Transverse colon (tissue), 4 donors: ENCODE data around the gene DOCK10. TPM values are rescaled to one million over a fixed set of nuclear protein-coding genes. Genes with fewer than 3 reads are reported as not detected.

Source experiments
- DNase-seq: peaks from one replicate; pipeline ENCODE4 v3.0.0-alpha.2; 2019
- H3K27ac ChIP-seq, 4 donors: fragments of 200-600 bp; sonication (generic); 2 replicates each; pipeline ENCODE4 v1.5.1; 2016 to 2018; ENCODE audit warnings: inconsistent platforms in 4 of 4
- H3K27me3 ChIP-seq: fragments of 200-600 bp; sonication (generic); 2 replicates; pipeline ENCODE4 v1.5.1; 2017; ENCODE audit warnings: inconsistent platforms
- H3K36me3 ChIP-seq, 4 donors: fragments of 200-600 bp; sonication (generic); 2 replicates each; pipeline ENCODE4 v1.5.1; 2017 to 2019; ENCODE audit warnings: inconsistent platforms in 4 of 4
- H3K4me1 ChIP-seq, 4 donors: fragments of 200-600 bp; sonication (generic); 2 replicates each; pipeline ENCODE4 v1.5.1; 2017 to 2020; ENCODE audit warnings: inconsistent platforms in 4 of 4
- H3K4me3 ChIP-seq, 4 donors: fragments of 200-600 bp; sonication (generic); 1 replicate in 1 of 4; 2 replicates in 3 of 4; pipeline versions ENCODE4 v1.5.1 to v1.6.1; 2017 to 2019; ENCODE audit warnings: inconsistent platforms in 4 of 4
- H3K9me3 ChIP-seq, 2 donors: fragments of 200-600 bp; sonication (generic); 2 replicates each; pipeline ENCODE4 v1.5.1; 2017 to 2019; ENCODE audit warnings: inconsistent platforms in 2 of 2
- CTCF ChIP-seq, 5 experiments: fragments of 200-600 bp in 3 of 5; fragments of 450-650 bp in 2 of 5; sonication (generic) in 3 of 5; IDR thresholded peaks; 1 replicate in 2 of 5; 2 replicates in 3 of 5; pipeline ENCODE4 v1.5.1; 2016 to 2017; ENCODE audit warnings: antibody characterized with exemption in 5 of 5, inconsistent platforms in 3 of 5, mild to moderate bottlenecking in 2 of 5, moderate library complexity in 1 of 5
- EP300 ChIP-seq: sonication (generic); formaldehyde crosslinking; IDR thresholded peaks from one replicate; pipeline ENCODE4 v1.6.1; 2017; ENCODE audit warnings: antibody characterized with exemption, low read depth
- POLR2A ChIP-seq: fragments of 450-650 bp; IDR thresholded peaks from one replicate; pipeline ENCODE4 v1.6.1; 2016; ENCODE audit warnings: antibody characterized with exemption, mild to moderate bottlenecking, moderate library complexity
- POLR2AphosphoS5 ChIP-seq, 3 donors: sonication (generic); formaldehyde crosslinking; IDR thresholded peaks; one replicate each; pipeline ENCODE4 v1.6.1; 2016; ENCODE audit warnings: antibody characterized with exemption in 3 of 3
- WGBS, 2 donors: methylation state at CpG; one replicate each; pipeline ENCODE4 v1.1.5; 2018; ENCODE audit warnings: low coverage in 1 of 2; 5-methylcytosine and 5-hydroxymethylcytosine counted together
- in situ Hi-C, 4 donors: fragments of 200-750 bp; cut with MboI; loops; one replicate each; pipeline versions ENCODE4 v1.15.0 to v1.15.1; 2017; ENCODE audit warnings: low sequenced_read_pairs in 3 of 4, low pct_ligation_motif_present in 1 of 4, low pct_unique_long_range_greater_than_20kb in 1 of 4
- intact Hi-C: fragments of 100-400 bp; cut with DNase I; formaldehyde crosslinking; loops from one replicate; pipeline ENCODE4 v1.15.1; 2023; ENCODE audit warnings: low total_unique reads
- total RNA-seq, 4 donors: library from RNA; depleted of rRNA; stranded (reverse); fragments of >200 nt; gene quantifications; one replicate each; pipeline ENCODE4 v1.1.0, GENCODE V29; 2016

Gene DOCK10
- total RNA-seq, 4 donors from 2014 or later = 5.2 to 64.7 (median 14.5) TPM

GRCh38 chr2:224875153-224875552 is 167.1 kb downstream of the DOCK10 start:
- in situ Hi-C loops = no loop called here
- Histone ChIP-seq H3K9me3 (no peaks in the 10 kb centered on the region), H3K4me1 (no peaks in the 10 kb centered on the region), H3K4me3 (no peak overlapping the region), H3K36me3 (no peaks in the 10 kb centered on the region), H3K27ac (no peak overlapping the region), H3K27me3 (no peaks in the 10 kb centered on the region)
- WGBS, 2 donors = 90 to 91% methylated on average over 1 of the region's 1 CpG
- TF ChIP-seq POLR2AphosphoS5 (IDR thresholded peaks at IDR 0.05) (no peak), POLR2A (no peak), CTCF (IDR thresholded peaks at IDR 0.05) (no peak), EP300 (no peak)
- intact Hi-C loops = no loop called here
- DNase-seq = no peak

- no peaks in the 10 kb centered on the region for H3K27me3 ChIP-seq
- 44 to 58% methylated on average over 1 of the region's 1 CpG for WGBS, 2 donors
These were observed 170.5 kb downstream of the DOCK10 start for GRCh38 chr2:224871813-224872212.

GRCh38 chr2:224870341-224870740 is 171.9 kb downstream of the DOCK10 start:
- Histone ChIP-seq H3K4me3 (no peak overlapping the region), H3K4me1 (no peaks in the 10 kb centered on the region), H3K9me3 (no peaks in the 10 kb centered on the region), H3K27ac (no peak overlapping the region), H3K27me3 (no peaks in the 10 kb centered on the region), H3K36me3 (no peaks in the 10 kb centered on the region)
- DNase-seq = no peak
- intact Hi-C loops = no loop called here
- no peak for TF ChIP-seq EP300
- TF ChIP-seq POLR2A = no peak
- in situ Hi-C loops = no loop called here

More at GRCh38 chr2:224871813-224872212, 170.5 kb downstream of the DOCK10 start:
- DNase-seq = no peak
- no peaks in the 10 kb centered on the region for H3K9me3 ChIP-seq
- H3K36me3 ChIP-seq = no peaks in the 10 kb centered on the region
- in situ Hi-C loops = no loop called here
- H3K27ac ChIP-seq = no peak overlapping the region
- intact Hi-C loops = no loop called here
- no peaks in the 10 kb centered on the region for H3K4me1 ChIP-seq
- TF ChIP-seq EP300 (no peak), POLR2A (no peak), CTCF (IDR thresholded peaks at IDR 0.05) (no peak), POLR2AphosphoS5 (IDR thresholded peaks at IDR 0.05) (no peak)
- H3K4me3 ChIP-seq = no peak overlapping the region

- no peaks in the 10 kb centered on the region for H3K27me3 ChIP-seq
- no peaks in the 10 kb centered on the region for H3K36me3 ChIP-seq
- in situ Hi-C loops = no loop called here
- H3K4me3 ChIP-seq = no peak overlapping the region
- no peak overlapping the region for H3K27ac ChIP-seq
- 84 to 85% methylated on average over 3 of the region's 3 CpGs for WGBS, 2 donors
- no peaks in the 10 kb centered on the region for H3K9me3 ChIP-seq
- no peak for TF ChIP-seq POLR2AphosphoS5 (IDR thresholded peaks at IDR 0.05)
- TF ChIP-seq POLR2A = no peak
- TF ChIP-seq EP300 = no peak
- no peak for TF ChIP-seq CTCF (IDR thresholded peaks at IDR 0.05)
- intact Hi-C loops = no loop called here
- DNase-seq = no peak
- H3K4me1 ChIP-seq = no peaks in the 10 kb centered on the region
These were observed 172.6 kb downstream of the DOCK10 start for GRCh38 chr2:224869601-224870233.

GRCh38 chr2:224865016-224865415 is 177.3 kb downstream of the DOCK10 start:
- 83 to 88% methylated on average over 2 of the region's 2 CpGs for WGBS, 2 donors

More at GRCh38 chr2:224865016-224865415, 177.3 kb downstream of the DOCK10 start:
- in situ Hi-C loops (no loop called here), intact Hi-C loops (no loop called here)
- Histone ChIP-seq H3K4me3 (no peak overlapping the region), H3K9me3 (no peaks in the 10 kb centered on the region), H3K27ac (no peak overlapping the region), H3K4me1 (no peaks in the 10 kb centered on the region), H3K36me3 (no peaks in the 10 kb centered on the region), H3K27me3 (no peaks in the 10 kb centered on the region)
- TF ChIP-seq EP300 = no peak
- TF ChIP-seq CTCF (IDR thresholded peaks at IDR 0.05) = no peak
- TF ChIP-seq POLR2AphosphoS5 (IDR thresholded peaks at IDR 0.05) = no peak
- no peak for TF ChIP-seq POLR2A
- DNase-seq = no peak
